Left lung (tissue), 10 donors: ENCODE data around the gene SOX12. TPM values are rescaled to one million over a fixed set of nuclear protein-coding genes. Genes with fewer than 3 reads are reported as not detected.
A peak's percentile ranks its signal among the peaks of the same experiment; 100 is the strongest.
"Not testable (repeated sequence)": the region's sequence is repeated elsewhere in the genome, so short reads cannot be mapped to it uniquely, and the experiment has no call there.

Source experiments
- ATAC-seq: fragments of 200-7000 bp; cut with Tn5 transposase; one replicate; pipeline ENCODE4 v1.9.1; 2020; ENCODE audit warnings: moderate library complexity
- DNase-seq, 4 donors: peaks; one replicate each; pipeline ENCODE4 v3.0.0-alpha.2; 2013 to 2020
- H3K27ac ChIP-seq, 2 donors: fragments of 200-600 bp; sonication (generic) in 1 of 2; one replicate each; pipeline versions ENCODE4 v1.5.0 to v1.8.0; 2020 to 2021
- H3K27me3 ChIP-seq, 2 donors: fragments of 200-600 bp; sonication (generic) in 1 of 2; one replicate each; pipeline versions ENCODE4 v1.5.0 to v1.8.0; 2020 to 2021
- H3K36me3 ChIP-seq, 2 donors: fragments of 200-600 bp; sonication (generic) in 1 of 2; one replicate each; pipeline versions ENCODE4 v1.5.0 to v1.8.0; 2020 to 2021
- H3K4me1 ChIP-seq, 2 donors: fragments of 200-600 bp; one replicate each; pipeline ENCODE4 v1.8.0; 2021
- H3K4me3 ChIP-seq, 2 donors: fragments of 200-600 bp; sonication (generic) in 1 of 2; one replicate each; pipeline versions ENCODE4 v1.5.0 to v1.8.0; 2020 to 2021; ENCODE audit warnings: mild to moderate bottlenecking in 1 of 2
- H3K9me3 ChIP-seq, 2 donors: fragments of 200-600 bp; sonication (generic) in 1 of 2; one replicate each; pipeline versions ENCODE4 v1.5.0 to v1.8.0; 2020 to 2021
- CTCF ChIP-seq, 2 donors: fragments of 200-600 bp; sonication (generic) in 1 of 2; IDR thresholded peaks; one replicate each; pipeline versions ENCODE4 v1.5.0 to v1.8.0; 2021; ENCODE audit warnings: antibody characterized with exemption in 2 of 2
- intact Hi-C, 2 donors: fragments of 100-400 bp; cut with DNase I; formaldehyde crosslinking; loops; one replicate each; pipeline versions ENCODE4 v1.11.2 to v1.14.2; 2022
- polyA plus RNA-seq, 6 donors: library from polyadenylated mRNA; unstranded; fragments of 120-200 nt; gene quantifications; one replicate each; pipeline ENCODE4 v1.2.1, GENCODE V29; 2013; ENCODE audit not compliant: insufficient read length in 6 of 6
- total RNA-seq, 2 donors: library from RNA; stranded (reverse); fragmentation: NEBNext Ultra II Directional; extraction: Animal tissue kit (Norgen Biotek cat#: 25700); gene quantifications; one replicate each; pipeline ENCODE4 v1.2.1, GENCODE V29; 2021
- donor health status: DM: no; HTN: yes; CAD: no.
- donor health status: DM: no; HTN: no; CAD: no.

SOX12 gene
- total and polyA plus RNA-seq, 8 donors: 14.0 to 39.3 (median 30.6) TPM

GRCh38 chr20:330233-331149, 5.1 kb downstream of the SOX12 start:
- no peaks in the 10 kb centered on the region for H3K36me3 ChIP-seq
- intact Hi-C loops: no loop called here
- H3K9me3 ChIP-seq: no peaks in the 10 kb centered on the region
- peaks cover 0 to 20% of the 10 kb centered on the region in 2 donors for H3K27me3 ChIP-seq
- peaks cover 11 to 32% of the 10 kb centered on the region in 2 donors for H3K4me1 ChIP-seq
- TF ChIP-seq CTCF (IDR thresholded peaks at IDR 0.05): peak; percentile 82 to 84
- ATAC-seq (peak; percentile 33), DNase-seq (peak in 1 of 4 donors; percentile 75)
- H3K27ac ChIP-seq: no peak overlapping the region
- no peak overlapping the region for H3K4me3 ChIP-seq

GRCh38 chr20:334578-334977, 9.2 kb downstream of the SOX12 start:
- no peaks in the 10 kb centered on the region for H3K36me3 ChIP-seq
- no peak for TF ChIP-seq CTCF (IDR thresholded peaks at IDR 0.05)
- H3K4me3 ChIP-seq: no peak overlapping the region
- intact Hi-C loops: no loop called here
- H3K27ac ChIP-seq: no peak overlapping the region
- no peaks in the 10 kb centered on the region for H3K9me3 ChIP-seq
- ATAC-seq (no peak), DNase-seq (no peak)
- peaks cover 5 to 13% of the 10 kb centered on the region in 2 donors for H3K4me1 ChIP-seq
- H3K27me3 ChIP-seq: no peaks in the 10 kb centered on the region

- ATAC-seq, H3K27ac ChIP-seq, H3K4me1 ChIP-seq, DNase-seq, H3K4me3 ChIP-seq, H3K27me3 ChIP-seq, H3K9me3 ChIP-seq, intact Hi-C loops, H3K36me3 ChIP-seq: not testable (repeated sequence)
These were observed 10.7 kb downstream of the SOX12 start for GRCh38 chr20:336040-336439.

- Histone ChIP-seq H3K4me3 (no peak overlapping the region), H3K27me3 (peaks cover 0 to 6% of the 10 kb centered on the region in 2 donors), H3K27ac (no peak overlapping the region), H3K36me3 (no peaks in the 10 kb centered on the region), H3K9me3 (peaks cover 0 to 10% of the 10 kb centered on the region in 2 donors), H3K4me1 (peaks cover 4 to 9% of the 10 kb centered on the region in 2 donors)
- ATAC-seq (peak; percentile 9), DNase-seq (no peak)
- no peak for TF ChIP-seq CTCF (IDR thresholded peaks at IDR 0.05)
- intact Hi-C loops: loop anchor here in 1 of 2 donors (2.0 kb wide), 1 partner anchor 13 kb away; no protein-coding TSS in a partner anchor
These were observed 16.3 kb downstream of the SOX12 start for GRCh38 chr20:341682-342081.

- intact Hi-C loops: loop anchor here in 1 of 2 donors (2.0 kb wide), 1 partner anchor 14 kb away; no protein-coding TSS in a partner anchor
These were observed 17.8 kb downstream of the SOX12 start for GRCh38 chr20:343107-343506.

More at GRCh38 chr20:343107-343506, 17.8 kb downstream of the SOX12 start:
- H3K36me3 ChIP-seq: no peaks in the 10 kb centered on the region
- peaks cover 0 to 10% of the 10 kb centered on the region in 2 donors for H3K9me3 ChIP-seq
- H3K4me1 ChIP-seq: peaks cover 4 to 16% of the 10 kb centered on the region in 2 donors
- DNase-seq: no peak
- no peak for TF ChIP-seq CTCF (IDR thresholded peaks at IDR 0.05)
- H3K27ac ChIP-seq: no peak overlapping the region
- H3K27me3 ChIP-seq: peaks cover 0 to 18% of the 10 kb centered on the region in 2 donors
- ATAC-seq: no peak
- no peak overlapping the region for H3K4me3 ChIP-seq
